SK-N-MC (cell line): ENCODE results near the gene TNFAIP1.

ENCODE experiments used
- EZH2 ChIP-seq: fragments of 200-600 bp; sonication (generic); IDR thresholded peaks from one replicate; pipeline ENCODE4 v1.6.1; 2017; ENCODE audit warnings: antibody characterized with exemption
- FOXP2 ChIP-seq: optimal IDR thresholded peaks from 2 replicates; pipeline ENCODE3; 2011; ENCODE audit warnings: mild to moderate bottlenecking, moderate library complexity; ENCODE audit not compliant: insufficient read depth; ENCODE audit errors: extremely low read length, control extremely low read depth
- POLR2AphosphoS5 ChIP-seq: IDR thresholded peaks from 2 replicates; pipeline ENCODE4 v1.6.1; 2012; ENCODE audit warnings: mild to moderate bottlenecking, low read depth, low read length, borderline replicate concordance

DNA sequence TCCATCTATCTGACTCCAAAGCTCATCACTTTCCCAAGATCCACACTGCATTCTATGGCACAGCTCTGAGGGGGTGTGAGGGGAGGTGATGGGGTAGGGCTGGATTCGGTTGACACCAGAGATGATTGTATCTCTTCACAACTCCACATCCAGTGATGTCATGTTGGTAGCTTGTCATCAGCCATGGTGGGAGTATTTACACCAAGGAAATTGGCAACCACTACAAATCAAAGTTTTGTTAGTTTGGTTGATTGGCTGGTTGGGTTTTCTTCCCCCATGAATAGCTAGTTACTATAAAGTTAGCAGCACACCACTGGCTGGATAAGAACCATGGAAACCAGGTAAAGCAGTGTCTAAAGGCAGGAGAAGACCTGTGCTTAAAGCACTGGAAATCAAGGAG, 55.4 kb downstream of the TNFAIP1 start:
- TF ChIP-seq POLR2AphosphoS5 (no peak), EZH2 (no peak), FOXP2 (no peak)
